Tibial nerve (tissue), 3 donors: ENCODE data around the gene HMG20B.

Experiments
- POLR2A ChIP-seq, 2 donors: fragments of 450-650 bp; IDR thresholded peaks; one replicate each; pipeline ENCODE4 v1.6.1; 2017; ENCODE audit warnings: antibody characterized with exemption in 2 of 2, mild to moderate bottlenecking in 2 of 2, moderate library complexity in 2 of 2
- TF ChIP-seq, protein P1 (sequence below), 5 experiments: fragments of 200-600 bp in 3 of 5; fragments of 450-650 bp in 2 of 5; sonication (generic) in 3 of 5; IDR thresholded peaks; one replicate each; pipeline ENCODE4 v1.5.1; 2016 to 2019; ENCODE audit warnings: antibody characterized with exemption in 5 of 5, mild to moderate bottlenecking in 3 of 5, moderate library complexity in 2 of 5

GRCh38 chr19:3549816-3550215 lies 22.9 kb upstream of the HMG20B start:
- no peak for TF ChIP-seq POLR2A (IDR thresholded peaks at IDR 0.05)
- TF ChIP-seq, protein P1, sequence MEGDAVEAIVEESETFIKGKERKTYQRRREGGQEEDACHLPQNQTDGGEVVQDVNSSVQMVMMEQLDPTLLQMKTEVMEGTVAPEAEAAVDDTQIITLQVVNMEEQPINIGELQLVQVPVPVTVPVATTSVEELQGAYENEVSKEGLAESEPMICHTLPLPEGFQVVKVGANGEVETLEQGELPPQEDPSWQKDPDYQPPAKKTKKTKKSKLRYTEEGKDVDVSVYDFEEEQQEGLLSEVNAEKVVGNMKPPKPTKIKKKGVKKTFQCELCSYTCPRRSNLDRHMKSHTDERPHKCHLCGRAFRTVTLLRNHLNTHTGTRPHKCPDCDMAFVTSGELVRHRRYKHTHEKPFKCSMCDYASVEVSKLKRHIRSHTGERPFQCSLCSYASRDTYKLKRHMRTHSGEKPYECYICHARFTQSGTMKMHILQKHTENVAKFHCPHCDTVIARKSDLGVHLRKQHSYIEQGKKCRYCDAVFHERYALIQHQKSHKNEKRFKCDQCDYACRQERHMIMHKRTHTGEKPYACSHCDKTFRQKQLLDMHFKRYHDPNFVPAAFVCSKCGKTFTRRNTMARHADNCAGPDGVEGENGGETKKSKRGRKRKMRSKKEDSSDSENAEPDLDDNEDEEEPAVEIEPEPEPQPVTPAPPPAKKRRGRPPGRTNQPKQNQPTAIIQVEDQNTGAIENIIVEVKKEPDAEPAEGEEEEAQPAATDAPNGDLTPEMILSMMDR (IDR thresholded peaks at IDR 0.05), result no peak
